Measurements from ENCODE around the gene TMEM116.

GRCh38 chr12:112001576-112001975 lies 11.4 kb downstream of the TMEM116 start:
- TF ChIP-seq CTCF (IDR thresholded peaks at IDR 0.05) (no peak), REST (IDR thresholded peaks at IDR 0.05; ENCODE audit: insufficient read depth in 1 of 2, low read depth in 2 of 2, low read length in 1 of 2) (no peak), TCF7L2 (IDR thresholded peaks at IDR 0.05; ENCODE audit: low read depth, low read length) (no peak), POLR2AphosphoS5 (IDR thresholded peaks at IDR 0.05; ENCODE audit: low read depth, low read length) (no peak)
